LNCAP (cell line): Measurements from ENCODE around the gene FANCD2OS.

Source experiments
- CTCF ChIP-seq: fragments of 450-650 bp; IDR thresholded peaks from 2 replicates; pipeline ENCODE4 v1.5.1; 2017; ENCODE audit warnings: mild to moderate bottlenecking

The FANCD2OS gene

GRCh38 chr3:10116928-10117327, 8.9 kb upstream of the FANCD2OS start:
- TF ChIP-seq CTCF, result no peak

- no peak for TF ChIP-seq CTCF
These were observed 8.0 kb upstream of the FANCD2OS start for GRCh38 chr3:10116138-10116460.

- TF ChIP-seq CTCF, result no peak
These were observed 7.5 kb upstream of the FANCD2OS start, which contains the start of gene BRK1 for GRCh38 chr3:10115326-10116137. Gene BRK1 (plus strand): TSS chr3:10115675. CDS start chr3:10115702, 27 bp downstream.

GRCh38 chr3:10106919-10107318, 1.1 kb downstream of the FANCD2OS start:
- no peak for TF ChIP-seq CTCF

- TF ChIP-seq CTCF, result no peak
These were observed 9.0 kb downstream of the FANCD2OS start for GRCh38 chr3:10099041-10099440.

- no peak for TF ChIP-seq CTCF
These were observed 14.4 kb downstream of the FANCD2OS start for GRCh38 chr3:10093678-10094077.

- no peak for TF ChIP-seq CTCF
These were observed 17.9 kb downstream of the FANCD2OS start for GRCh38 chr3:10090179-10090578.

GRCh38 chr3:10088256-10088655, 19.8 kb downstream of the FANCD2OS start:
- TF ChIP-seq CTCF, result no peak
